HG03378 (cell line): ENCODE measurements around the gene KRT13.
"Not testable (repeated sequence)": the region's sequence is repeated elsewhere in the genome, so short reads cannot be mapped to it uniquely, and the experiment has no call there.

Experiments
- ATAC-seq: cut with Tn5 transposase; IDR thresholded peaks from one replicate; pipeline ENCODE4 v1.9.1; 2021; ENCODE audit warnings: mild to moderate bottlenecking, moderate library complexity; ENCODE audit not compliant: unreplicated experiment

KRT13 gene

DNA sequence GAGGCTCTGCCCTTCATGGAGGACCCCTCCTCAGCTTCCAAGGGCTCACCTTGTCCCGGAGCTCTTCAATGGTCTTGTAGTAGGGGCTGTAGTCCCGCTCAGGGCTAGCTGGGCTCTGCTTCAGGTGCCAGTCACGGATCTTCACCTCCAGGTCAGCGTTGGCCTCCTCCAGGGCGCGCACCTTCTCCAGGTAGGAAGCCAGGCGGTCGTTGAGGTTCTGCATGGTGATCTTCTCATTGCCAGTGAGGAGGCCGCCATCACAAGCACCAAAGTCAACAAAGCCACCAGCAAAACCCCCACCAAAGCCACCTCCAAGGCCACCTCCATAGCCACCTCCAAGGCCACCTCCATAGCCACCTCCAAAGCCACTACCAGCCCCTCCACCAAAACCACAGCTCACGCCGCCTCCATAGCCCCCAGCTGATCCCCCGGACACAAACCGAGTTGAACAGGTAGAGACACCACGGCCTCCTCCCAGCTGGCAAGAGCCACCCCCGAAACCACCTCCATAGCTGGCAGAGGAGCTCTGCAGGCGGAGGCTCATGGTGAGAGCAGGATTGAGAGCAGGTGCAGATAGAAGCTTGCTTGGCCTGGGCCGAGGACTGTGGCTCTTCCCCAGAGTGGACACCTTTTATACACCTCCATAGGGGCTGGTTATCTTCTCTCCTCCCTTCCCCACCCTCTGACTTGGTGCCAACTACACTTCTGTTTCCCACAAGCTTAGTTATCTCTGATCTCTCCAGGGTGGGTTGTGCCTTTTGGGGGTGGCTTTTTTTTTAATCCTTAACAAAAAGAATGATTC lies at the start of gene KRT13:
Gene KRT13 (minus strand): TSS at position 606 of the 802 bp plus-strand sequence. CDS start 62 bp downstream, at position 544.
- ATAC-seq = no peak

DNA sequence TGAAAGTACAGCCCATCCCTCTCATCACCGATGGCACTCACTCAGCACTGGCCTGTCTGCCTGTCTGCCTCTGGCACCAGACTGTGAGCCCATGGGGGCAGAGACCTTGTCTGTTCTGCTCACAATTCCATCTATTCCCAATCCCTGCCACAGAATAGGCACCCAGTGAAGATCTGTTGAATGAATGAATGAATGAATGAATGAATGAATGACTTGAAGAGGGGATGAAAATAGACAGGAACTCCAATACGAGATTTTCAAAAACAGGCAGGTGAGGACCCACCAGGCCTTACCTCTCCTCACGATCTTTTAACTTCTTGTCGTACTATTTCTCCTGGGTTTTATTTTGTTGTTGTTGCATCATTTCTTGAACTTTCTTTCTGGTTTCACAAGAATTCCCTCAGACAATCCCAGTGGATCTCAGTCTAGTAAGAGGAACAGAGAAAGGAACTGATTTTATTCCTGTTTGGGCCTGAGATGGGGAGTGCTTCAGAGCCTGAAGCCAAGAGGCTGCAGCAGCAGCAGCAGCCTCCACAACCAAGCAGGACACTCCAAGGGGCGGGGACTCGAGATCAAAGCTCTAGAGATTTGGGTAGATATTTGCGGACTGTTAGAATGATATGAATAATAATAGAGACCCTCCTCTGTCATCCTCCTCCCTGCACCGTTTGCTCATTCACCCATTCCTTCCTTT lies 48.7 kb upstream of the KRT13 start:
- no peak for ATAC-seq

DNA sequence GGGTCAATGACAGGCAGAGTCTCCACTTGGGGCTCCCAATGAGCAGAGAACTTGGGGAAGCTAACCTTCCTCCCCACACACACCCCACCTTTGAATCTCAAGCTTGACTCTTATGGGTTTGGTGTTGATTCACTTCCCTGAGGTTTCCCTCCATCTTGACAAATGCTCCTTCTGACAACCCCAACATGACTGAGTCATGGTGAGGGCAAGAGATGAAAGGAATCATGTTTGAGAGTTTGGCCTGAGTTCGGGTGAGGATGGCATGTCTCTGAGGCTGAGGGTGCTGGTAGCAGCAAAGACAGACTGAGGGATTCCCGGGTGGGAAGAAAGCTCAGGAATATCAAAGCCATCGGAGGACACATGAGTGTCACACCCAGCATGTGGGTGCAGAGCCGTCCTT lies 47.8 kb upstream of the KRT13 start:
- no peak for ATAC-seq

DNA sequence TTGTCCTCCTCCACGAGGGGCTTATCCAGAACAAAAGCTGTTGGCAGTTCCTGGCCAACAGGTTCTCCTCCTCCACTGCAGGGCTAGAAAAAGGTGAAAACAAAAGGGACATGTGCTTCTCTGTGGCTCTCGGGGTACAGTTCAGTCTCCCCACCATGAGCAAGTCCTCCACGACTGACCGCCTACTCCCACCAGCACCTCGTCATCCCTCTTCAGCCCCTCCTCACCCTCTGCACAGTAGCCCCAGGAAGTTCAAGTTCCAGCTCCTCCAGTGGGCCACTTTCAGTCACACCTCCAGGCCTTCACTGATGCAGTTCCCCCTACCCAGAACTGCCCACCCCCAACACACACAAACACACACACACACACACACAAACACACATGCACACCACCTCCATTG lies 47.0 kb upstream of the KRT13 start:
- no peak for ATAC-seq

DNA sequence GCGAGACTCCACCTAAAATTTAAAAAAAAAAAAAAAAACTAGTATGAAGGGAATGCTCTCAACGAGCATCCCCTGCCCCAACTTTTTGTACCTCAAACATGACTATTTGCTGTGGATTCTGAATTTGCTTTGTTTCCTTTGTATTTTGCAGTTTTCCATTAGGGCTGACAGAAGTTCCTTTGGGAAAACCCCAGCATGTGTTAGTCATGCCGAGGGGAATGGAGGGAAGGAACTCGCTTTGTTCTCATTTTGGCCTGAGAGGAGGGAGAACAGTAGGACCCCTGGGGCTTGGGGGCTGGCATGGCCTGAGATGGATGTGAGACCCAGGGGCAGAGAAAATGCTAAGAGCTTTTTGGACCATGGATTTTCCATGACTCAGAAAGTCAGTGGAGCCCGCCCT lies 46.0 kb upstream of the KRT13 start:
- no peak for ATAC-seq

DNA sequence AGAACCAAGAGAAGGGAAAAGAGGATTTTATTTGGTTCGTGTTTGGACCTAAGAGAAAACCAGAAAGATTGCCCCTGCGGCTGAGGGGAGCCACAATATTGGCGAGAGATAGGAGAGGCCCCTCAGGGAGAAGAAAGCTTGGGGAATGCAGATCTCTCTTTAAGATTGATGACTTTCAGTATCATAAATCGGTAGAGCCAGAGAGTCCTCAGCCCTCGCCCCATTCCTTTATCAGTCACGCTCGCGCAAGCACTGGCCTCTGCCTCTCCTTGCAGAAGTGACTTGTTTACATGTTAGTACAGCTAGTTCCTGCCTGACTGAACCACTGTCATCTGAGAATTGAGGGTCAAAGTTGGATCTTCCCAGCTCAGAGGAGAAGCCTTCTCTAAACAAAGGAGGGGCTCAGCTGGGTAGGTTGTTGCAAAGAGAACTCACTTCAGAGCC lies 44.2 kb upstream of the KRT13 start:
- ATAC-seq = no peak

DNA sequence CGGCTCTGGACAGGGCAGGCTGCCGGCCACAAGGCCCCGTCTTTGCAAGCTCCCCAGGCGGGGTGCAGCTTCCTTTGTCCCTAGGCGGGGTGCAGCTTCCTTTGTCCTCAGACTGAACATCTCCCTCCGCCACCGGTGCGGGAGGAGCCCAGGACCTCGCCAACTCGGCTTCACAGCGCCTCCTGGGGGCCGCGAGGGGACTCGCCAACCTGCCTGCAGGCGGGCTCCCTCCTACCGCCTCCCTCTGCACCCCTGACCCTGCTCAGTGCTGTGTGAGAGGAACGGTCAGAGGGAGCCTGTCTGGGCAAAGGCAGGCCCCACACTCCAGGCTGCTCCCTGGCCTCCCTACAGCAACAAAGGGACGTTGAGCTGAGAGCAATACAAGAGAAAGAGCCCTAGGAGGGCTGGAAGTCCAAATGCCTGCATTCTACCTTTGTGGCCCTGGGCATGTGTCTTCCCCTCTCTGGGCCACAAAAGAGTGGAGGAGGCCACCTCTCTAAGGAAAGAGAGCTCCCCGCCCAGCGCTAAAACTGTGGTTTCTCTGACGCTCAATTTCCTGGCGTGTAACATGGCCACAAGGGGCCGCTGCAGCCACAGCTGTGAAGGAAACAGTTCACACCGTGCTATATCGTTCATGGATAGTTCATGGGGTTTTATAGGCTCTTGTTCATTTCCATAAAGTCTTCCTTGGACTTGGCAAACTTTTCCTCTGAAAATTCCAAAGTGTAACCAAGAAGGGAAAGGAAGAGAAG lies 43.6 kb upstream of the KRT13 start:
- ATAC-seq = no peak

DNA sequence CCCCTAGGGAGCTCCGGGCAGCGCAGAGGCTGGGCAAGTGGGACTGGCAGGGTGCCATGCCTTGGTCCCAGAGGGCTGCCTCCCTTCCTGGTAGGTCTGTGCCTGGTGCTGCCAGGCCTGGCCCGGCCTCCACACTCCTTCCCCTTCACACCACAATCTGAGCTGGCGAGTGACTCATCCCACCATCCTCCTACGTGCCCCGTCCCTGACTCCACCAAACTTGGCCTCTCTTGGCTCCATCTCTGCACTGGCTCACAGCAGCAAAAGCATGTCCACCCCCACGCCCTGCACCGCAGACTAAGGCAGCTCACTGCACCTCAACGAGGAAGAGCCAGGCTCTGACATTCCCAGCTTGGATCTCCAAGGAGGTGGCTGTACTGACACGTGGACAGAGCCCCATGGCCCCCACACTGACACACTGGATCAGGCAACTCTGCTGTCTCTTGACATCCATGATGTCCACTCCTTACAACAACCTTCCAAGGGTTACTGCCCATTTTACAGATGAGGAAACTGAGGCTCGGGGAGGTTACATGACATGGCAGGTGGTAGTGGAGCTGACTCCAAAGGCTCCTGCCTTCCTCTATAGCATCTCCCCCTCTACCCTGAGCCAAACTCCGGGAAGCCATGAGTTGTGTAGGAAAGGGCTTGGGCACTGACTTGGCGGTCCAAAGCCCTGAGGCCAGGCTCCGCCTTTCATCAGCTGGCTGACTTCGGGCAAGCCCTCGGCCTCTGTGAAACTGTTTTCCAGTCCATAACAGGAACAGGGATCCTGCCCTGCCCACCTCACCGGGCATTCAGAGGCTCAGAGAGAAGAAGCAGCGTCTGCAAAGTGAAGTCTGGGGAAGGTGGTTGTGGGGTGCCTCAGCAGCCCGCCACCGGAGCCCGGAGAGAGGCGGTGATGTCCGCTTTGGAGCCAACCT lies 42.8 kb upstream of the KRT13 start:
- ATAC-seq = no peak

DNA sequence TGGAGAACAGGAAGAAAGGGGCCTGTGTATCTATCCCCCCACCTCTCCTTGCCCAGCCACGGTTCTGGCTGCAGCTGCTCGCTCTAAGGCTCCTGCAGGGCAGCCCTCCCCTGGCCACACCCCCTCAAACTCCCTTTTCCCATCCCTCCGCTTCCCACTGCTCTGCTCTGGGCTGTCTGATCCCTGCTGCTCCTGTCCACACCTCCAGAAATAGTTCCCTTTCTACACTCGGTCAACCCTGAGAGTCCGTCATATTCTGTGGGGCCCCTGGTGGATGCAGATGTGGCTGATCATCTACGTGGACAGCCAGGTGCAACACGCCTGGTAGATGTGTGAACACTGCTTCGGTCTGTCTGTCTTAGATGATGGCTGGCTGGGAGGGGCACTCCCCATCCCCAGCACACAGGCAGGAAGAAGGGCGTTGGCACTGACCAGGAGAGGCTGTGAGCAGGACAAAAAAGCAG lies 42.0 kb upstream of the KRT13 start:
- ATAC-seq = no peak

DNA sequence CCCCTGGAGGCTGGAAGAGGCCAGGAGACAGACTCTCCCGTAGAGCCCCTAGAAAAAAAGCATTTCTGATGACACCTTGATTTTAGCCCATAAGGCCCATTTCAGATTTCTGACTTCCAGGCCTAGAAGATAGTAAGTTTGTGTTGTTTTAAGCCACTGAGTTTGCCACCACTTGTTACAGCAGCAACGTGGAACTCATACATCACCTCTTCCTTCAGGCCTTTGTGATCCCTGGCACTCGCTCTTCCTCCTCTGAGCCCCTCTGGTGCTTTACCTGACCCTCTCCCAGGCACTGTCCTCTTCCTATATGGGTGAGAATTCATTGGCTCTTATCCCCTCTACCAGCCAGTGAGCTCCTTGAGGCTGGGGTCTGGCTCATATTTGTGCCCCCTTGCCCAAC lies 41.4 kb upstream of the KRT13 start:
- ATAC-seq = no peak

DNA sequence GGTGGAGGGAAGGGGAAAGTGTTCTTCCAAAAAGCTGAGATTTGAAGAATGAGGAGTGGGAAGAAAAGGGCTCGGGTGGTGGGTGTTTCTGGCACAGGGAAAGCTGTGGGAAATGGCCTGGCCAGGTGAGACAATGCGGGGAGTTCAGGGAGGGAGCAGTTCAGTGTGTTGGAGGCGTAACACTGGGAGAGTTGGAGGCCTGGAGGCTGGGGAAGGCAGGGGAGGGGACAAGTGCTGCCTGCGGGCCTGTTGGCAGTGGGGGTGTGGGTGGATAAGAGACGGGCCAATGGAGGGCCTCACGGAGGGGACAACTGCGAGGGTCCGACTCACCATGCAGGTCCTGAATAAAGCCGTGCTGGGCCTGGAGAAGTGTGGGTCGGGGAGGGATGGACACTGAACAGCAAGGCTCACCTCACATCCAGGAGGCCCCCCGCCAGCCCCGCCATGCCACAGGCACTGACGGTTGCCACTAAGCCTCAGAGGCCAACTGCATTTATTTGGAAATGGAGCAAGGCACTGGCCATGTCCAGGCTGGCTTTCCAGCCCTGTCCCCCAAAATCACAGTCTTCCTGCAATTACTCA lies 40.5 kb upstream of the KRT13 start:
- no peak for ATAC-seq

DNA sequence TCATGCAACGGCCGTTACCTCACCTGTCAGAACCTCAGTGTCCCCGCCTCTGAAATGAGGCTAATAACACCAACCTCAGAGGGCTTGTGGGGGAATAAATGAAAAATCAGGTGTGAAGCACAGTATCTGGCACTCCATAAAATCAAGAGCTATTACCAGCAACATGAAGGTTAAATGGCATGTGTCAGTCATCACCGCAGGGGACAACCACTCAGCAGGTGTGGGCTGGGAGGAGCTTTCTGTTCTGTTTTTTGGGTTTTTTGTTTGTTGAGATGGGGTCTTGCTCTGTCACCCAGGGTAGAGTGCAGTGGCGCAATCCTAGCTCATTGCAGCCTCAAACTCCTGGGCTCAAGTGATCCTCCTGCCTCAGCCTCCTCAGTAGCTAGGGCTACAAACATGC lies 39.5 kb upstream of the KRT13 start:
- ATAC-seq = no peak

DNA sequence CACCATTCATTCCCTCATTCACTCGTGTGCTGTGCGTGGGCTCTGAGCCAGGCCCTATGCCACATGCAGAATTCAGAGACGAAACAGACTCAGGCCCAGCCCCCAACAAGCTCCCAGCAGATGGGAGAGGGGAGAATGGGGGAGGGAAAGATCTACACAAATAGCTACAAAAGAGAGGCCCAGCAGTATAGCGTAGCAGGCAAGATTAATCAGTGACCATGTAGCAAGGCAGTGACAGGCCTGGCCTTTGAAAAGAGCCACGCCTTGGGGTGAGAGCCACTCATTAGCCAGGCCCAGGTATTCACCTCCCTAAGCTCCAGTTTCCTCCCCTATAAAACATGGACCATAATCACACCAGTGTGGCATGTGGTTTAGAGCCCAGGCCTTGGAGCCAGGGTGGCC lies 39.1 kb upstream of the KRT13 start:
- ATAC-seq = no peak

DNA sequence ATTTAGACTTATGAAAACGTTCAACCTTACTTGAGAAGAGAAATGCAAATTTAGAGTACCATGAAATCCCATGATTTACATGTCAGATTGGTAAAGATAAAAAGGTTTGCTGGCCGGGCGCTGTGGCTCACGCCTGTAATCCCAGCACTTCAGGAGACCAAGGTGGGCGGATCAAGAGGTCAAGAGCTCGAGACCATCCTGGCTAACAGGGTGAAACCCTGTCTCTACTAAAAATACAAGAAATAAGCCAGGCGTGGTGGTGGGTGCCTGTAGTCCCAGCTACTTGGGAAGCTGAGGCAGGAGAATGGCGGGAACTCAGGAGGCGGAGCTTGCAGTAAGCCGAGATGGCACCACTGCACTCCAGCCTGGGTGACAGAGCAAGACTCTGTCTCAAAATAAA lies 37.4 kb upstream of the KRT13 start:
- not testable (repeated sequence) for ATAC-seq

DNA sequence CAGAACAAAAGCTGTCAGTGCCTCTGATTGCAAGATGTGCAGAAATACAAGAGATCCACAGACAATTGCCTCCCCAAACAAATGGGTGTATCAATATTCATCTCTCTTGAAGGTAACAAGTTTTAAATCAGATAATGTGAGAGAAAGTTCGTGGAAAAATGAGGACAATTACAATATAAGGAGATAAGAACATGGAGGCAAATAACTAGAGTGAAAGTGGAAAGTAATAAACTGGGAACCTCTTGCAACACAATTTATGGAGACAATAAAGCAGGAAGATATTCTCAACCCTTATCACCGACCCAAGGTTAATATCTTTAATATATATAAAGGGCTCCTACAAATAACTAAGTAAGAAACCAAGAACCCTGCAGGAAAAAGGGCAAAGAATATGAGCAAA lies 36.9 kb upstream of the KRT13 start:
- ATAC-seq = no peak

DNA sequence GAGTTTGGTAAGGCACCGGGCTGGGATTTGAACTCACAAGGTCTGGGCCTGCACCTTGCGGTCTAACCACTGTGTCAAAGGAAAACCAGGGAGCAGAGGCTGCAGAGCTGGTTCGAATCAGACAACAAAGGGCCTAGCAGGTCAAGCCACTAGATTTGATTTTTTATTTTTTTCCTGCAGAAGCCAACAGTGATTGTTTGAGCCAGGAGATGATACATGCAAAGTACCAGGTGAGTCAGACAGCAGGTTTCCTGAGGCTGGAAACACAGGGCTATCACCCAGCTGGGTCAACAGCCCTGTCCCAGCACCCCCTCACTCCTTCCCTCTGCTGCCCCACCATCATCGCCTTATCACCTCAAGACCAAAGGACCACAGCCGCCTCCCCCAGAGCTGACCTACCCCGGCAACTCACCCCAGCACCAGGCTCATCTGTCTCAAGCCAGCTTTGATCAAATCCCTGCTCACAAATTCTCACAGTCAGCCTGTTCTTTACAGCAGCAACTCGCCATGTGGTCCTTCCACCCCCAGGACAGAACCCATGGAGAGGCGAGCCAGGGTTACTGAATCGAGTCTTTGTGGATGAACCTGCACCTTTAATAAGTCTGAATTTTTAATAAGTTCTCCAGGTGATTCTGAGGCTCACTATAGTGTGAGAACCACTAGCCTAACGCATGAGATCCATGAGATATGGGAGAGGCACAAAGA lies 35.7 kb upstream of the KRT13 start:
- no peak for ATAC-seq

DNA sequence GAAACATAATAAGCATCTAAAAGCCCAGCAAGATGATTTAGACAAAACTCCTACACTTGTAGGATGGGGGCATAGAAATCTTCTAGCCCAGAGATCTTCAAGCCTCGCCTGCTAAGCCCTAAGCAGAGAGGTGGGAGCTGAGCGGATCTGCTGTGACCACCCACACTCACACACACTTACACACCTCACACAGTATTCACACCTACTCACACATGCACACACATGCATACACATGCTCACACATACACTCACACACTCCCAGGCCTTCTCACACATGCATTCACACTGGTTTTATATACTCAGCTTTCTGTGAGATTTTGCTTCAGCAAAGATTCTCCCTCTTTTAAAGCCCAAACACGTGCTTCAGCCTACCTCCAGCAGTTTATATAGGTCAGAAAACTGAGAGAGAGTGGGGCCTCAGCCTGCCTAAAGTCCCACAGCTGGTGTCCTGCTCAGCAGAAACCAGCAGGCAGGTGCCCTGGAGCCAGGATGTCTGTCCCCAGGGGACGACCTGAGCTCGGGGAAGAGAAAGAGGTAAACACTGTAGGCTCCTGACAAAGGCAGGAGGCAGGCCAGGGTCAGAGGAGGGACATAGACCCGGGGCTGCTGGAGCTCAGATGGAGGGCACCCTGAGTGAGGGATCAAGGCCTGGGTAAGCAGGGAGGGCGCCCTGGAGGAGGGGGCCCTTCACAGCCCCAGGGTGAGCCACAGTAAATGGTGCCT lies 34.7 kb upstream of the KRT13 start:
- no peak for ATAC-seq

DNA sequence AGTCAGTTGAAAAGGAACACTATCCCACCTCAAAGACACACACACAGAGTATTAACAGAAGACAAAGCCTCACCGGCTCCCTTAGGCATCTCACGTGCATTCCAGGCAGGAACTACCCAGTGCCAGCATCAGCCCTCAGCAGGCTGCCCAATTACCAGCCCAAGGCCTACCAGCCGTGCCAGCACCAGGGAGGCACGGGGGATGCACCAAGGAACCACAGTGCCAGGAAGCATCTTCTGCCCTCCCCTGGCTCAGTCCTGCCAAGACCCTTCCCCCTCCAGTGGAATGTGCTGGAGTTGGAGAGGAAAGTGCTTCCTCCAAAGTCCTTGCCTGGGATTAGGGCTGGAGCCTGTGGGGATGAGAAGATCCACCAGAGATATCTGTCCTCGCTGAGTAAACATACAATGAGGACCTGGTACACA lies 33.7 kb upstream of the KRT13 start:
- no peak for ATAC-seq

DNA sequence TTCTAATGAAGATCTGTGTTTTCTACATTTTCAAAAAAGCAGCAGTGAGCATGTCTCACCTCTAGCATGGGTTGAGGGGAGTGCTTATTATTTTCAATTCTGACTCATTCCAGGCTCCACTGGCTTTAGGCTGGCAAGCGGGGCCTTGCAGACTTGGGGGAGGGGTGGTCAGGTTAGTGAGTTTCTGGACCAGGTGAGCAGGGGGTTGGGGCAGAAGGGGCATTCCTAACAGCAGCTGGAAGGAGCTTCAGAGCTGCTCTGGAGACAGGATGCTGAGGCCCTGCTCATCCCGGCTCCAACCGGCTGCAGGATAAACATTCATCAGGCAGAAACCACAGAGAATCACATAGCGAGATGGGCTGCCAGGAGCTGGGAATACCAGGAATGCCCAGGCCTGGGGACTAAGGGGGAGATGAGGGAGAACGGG lies 33.2 kb upstream of the KRT13 start:
- ATAC-seq = no peak
